GM18520 (cell line): Measurements from ENCODE around the gene TOP2A.
"Not testable (repeated sequence)": the region's sequence is repeated elsewhere in the genome, so short reads cannot be mapped to it uniquely, and the experiment has no call there.

Source experiments
- ATAC-seq: cut with Tn5 transposase; IDR thresholded peaks from one replicate; pipeline ENCODE4 v1.9.1; 2021; ENCODE audit not compliant: unreplicated experiment

Gene TOP2A

GRCh38 chr17:40432864-40433528, 15.3 kb upstream of the TOP2A start:
- no peak for ATAC-seq

GRCh38 chr17:40431231-40431602, 13.5 kb upstream of the TOP2A start:
- ATAC-seq = no peak

GRCh38 chr17:40430272-40431230, 12.9 kb upstream of the TOP2A start:
- ATAC-seq = no peak

- no peak for ATAC-seq
Observed at GRCh38 chr17:40427002-40427491, 9.4 kb upstream of the TOP2A start.

- no peak for ATAC-seq
Observed at GRCh38 chr17:40425741-40426140, 8.0 kb upstream of the TOP2A start.

GRCh38 chr17:40422990-40423633, 5.4 kb upstream of the TOP2A start:
- ATAC-seq = no peak

GRCh38 chr17:40419559-40420331, 2.0 kb upstream of the TOP2A start:
- ATAC-seq = no peak

- ATAC-seq = no peak
Observed at GRCh38 chr17:40418428-40418706, 671 bp upstream of the TOP2A start.

GRCh38 chr17:40417258-40417608, 463 bp downstream of the TOP2A start:
- ATAC-seq = no peak

- ATAC-seq = no peak
Observed at GRCh38 chr17:40416671-40417070, 1.0 kb downstream of the TOP2A start.

- no peak for ATAC-seq
Observed at GRCh38 chr17:40415390-40415789, 2.3 kb downstream of the TOP2A start.

GRCh38 chr17:40414312-40414711, 3.4 kb downstream of the TOP2A start:
- not testable (repeated sequence) for ATAC-seq

- no peak for ATAC-seq
Observed at GRCh38 chr17:40412880-40413279, 4.8 kb downstream of the TOP2A start.

GRCh38 chr17:40411821-40412220, 5.9 kb downstream of the TOP2A start:
- ATAC-seq = no peak

GRCh38 chr17:40410082-40410481, 7.6 kb downstream of the TOP2A start:
- no peak for ATAC-seq

- ATAC-seq = not testable (repeated sequence)
Observed at GRCh38 chr17:40409540-40409939, 8.2 kb downstream of the TOP2A start.

GRCh38 chr17:40407460-40407859, 10.2 kb downstream of the TOP2A start:
- ATAC-seq = no peak

GRCh38 chr17:40404003-40404402, 13.7 kb downstream of the TOP2A start:
- no peak for ATAC-seq

- no peak for ATAC-seq
Observed at GRCh38 chr17:40402668-40403067, 15.0 kb downstream of the TOP2A start.

- no peak for ATAC-seq
Observed at GRCh38 chr17:40399185-40399584, 18.5 kb downstream of the TOP2A start.

GRCh38 chr17:40386555-40386954, 31.1 kb downstream of the TOP2A start:
- ATAC-seq = not testable (repeated sequence)
